Breast epithelium (tissue), 3 donors: ENCODE data around the gene CLCN2.

Source experiments
- POLR2A ChIP-seq: fragments of 450-650 bp; IDR thresholded peaks from one replicate; pipeline ENCODE4 v1.6.1; 2016; ENCODE audit warnings: antibody characterized with exemption, mild to moderate bottlenecking, moderate library complexity
- POLR2AphosphoS5 ChIP-seq, 3 donors: sonication (generic); formaldehyde crosslinking; IDR thresholded peaks; one replicate each; pipeline ENCODE4 v1.6.1; 2017; ENCODE audit warnings: antibody characterized with exemption in 3 of 3
- TF ChIP-seq, protein P1 (sequence below), 3 donors: fragments of 450-650 bp; IDR thresholded peaks; one replicate each; pipeline ENCODE4 v1.5.1; 2016 to 2017; ENCODE audit warnings: antibody characterized with exemption in 3 of 3, mild to moderate bottlenecking in 3 of 3, moderate library complexity in 3 of 3

- TF ChIP-seq, protein P1, sequence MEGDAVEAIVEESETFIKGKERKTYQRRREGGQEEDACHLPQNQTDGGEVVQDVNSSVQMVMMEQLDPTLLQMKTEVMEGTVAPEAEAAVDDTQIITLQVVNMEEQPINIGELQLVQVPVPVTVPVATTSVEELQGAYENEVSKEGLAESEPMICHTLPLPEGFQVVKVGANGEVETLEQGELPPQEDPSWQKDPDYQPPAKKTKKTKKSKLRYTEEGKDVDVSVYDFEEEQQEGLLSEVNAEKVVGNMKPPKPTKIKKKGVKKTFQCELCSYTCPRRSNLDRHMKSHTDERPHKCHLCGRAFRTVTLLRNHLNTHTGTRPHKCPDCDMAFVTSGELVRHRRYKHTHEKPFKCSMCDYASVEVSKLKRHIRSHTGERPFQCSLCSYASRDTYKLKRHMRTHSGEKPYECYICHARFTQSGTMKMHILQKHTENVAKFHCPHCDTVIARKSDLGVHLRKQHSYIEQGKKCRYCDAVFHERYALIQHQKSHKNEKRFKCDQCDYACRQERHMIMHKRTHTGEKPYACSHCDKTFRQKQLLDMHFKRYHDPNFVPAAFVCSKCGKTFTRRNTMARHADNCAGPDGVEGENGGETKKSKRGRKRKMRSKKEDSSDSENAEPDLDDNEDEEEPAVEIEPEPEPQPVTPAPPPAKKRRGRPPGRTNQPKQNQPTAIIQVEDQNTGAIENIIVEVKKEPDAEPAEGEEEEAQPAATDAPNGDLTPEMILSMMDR (IDR thresholded peaks at IDR 0.05) = peak in 2 of 3 donors; percentile 47 to 58
- TF ChIP-seq POLR2AphosphoS5 (IDR thresholded peaks at IDR 0.05) = peak in 1 of 3 donors; percentile 53
- no peak for TF ChIP-seq POLR2A
Observed at GRCh38 chr3:184345317-184346144, 15.9 kb downstream of the CLCN2 start.
